SJSA1 (cell line): Measurements from ENCODE around the gene RTN1. TPM values are rescaled to one million over a fixed set of nuclear protein-coding genes. Genes with fewer than 3 reads are reported as not detected.

ENCODE experiments used
- DNase-seq, 2 experiments: peaks; one replicate each; pipeline ENCODE4 v3.0.0-alpha.2; 2015 to 2020; ENCODE audit warnings: low spot score in 2 of 2, low read depth in 1 of 2
- H3K27ac ChIP-seq: fragments of 250-450 bp; sonication (Bioruptor Pico); 2 replicates; pipeline ENCODE4 v1.5.1; 2020; ENCODE audit warnings: mild to moderate bottlenecking, moderate library complexity
- H3K27me3 ChIP-seq: fragments of 250-450 bp; sonication (Bioruptor Pico); replicated peaks from 2 replicates; pipeline ENCODE4 v1.5.1; 2020; ENCODE audit warnings: mild to moderate bottlenecking, moderate library complexity
- H3K36me3 ChIP-seq: fragments of 250-450 bp; sonication (Bioruptor Pico); 2 replicates; pipeline ENCODE4 v1.5.1; 2020; ENCODE audit warnings: mild to moderate bottlenecking
- H3K4me1 ChIP-seq: fragments of 250-450 bp; sonication (Bioruptor Pico); replicated peaks from 2 replicates; pipeline ENCODE4 v1.6.1; 2021; ENCODE audit warnings: mild to moderate bottlenecking
- H3K4me3 ChIP-seq: fragments of 250-450 bp; sonication (Bioruptor Pico); 2 replicates; pipeline ENCODE4 v1.5.1; 2020; ENCODE audit warnings: mild to moderate bottlenecking
- H3K9me3 ChIP-seq: fragments of 250-450 bp; sonication (Bioruptor Pico); replicated peaks from 2 replicates; pipeline ENCODE4 v1.5.1; 2020; ENCODE audit warnings: mild to moderate bottlenecking
- total RNA-seq: library from RNA; depleted of rRNA; stranded (reverse); fragments of >200 nt; shearing (Covaris generic); gene quantifications from 2 replicates; pipeline ENCODE4 v1.2.3, GENCODE V29; 2014; rRNA removed

RTN1 gene
- total RNA-seq, result 0.18 TPM in 1 of 2 replicates, not detected in the other

GRCh38 chr14:59870277-59871165 lies at the start of gene RTN1:
TSS of gene RTN1 (minus strand) at chr14:59870776. CDS start at chr14:59870630, 146 bp downstream.
- peaks cover 10% of the 10 kb centered on the region for H3K4me1 ChIP-seq
- peak within 1 kb of the TSS; percentile 39 for H3K4me3 ChIP-seq
- no peak within 1 kb of the TSS for H3K27ac ChIP-seq
- peak; percentile 33 to 48 for DNase-seq
- H3K9me3 ChIP-seq, result no peaks in the 10 kb centered on the region
- peaks cover 37% of the 10 kb centered on the region for H3K27me3 ChIP-seq
- H3K36me3 ChIP-seq, result no peaks in the 10 kb centered on the region

- Histone ChIP-seq H3K9me3 (no peaks in the 10 kb centered on the region), H3K4me1 (no peaks in the 10 kb centered on the region; the same call in 1 of the 2 replicates)
These were observed 49.8 kb upstream of the RTN1 start for GRCh38 chr14:59920378-59920683.

GRCh38 chr14:59919570-59920377 lies 49.2 kb upstream of the RTN1 start, which contains the start of gene LRRC9:
TSS of gene LRRC9 (plus strand) at chr14:59920144.
- H3K4me1 ChIP-seq, result no peaks in the 10 kb centered on the region; the same call in 1 of the 2 replicates
- H3K27me3 ChIP-seq, result peaks cover 27% of the 10 kb centered on the region
- no peak for DNase-seq
- H3K4me3 ChIP-seq, result no peak within 1 kb of the TSS
- no peak within 1 kb of the TSS for H3K27ac ChIP-seq
- no peaks in the 10 kb centered on the region for H3K9me3 ChIP-seq
- H3K36me3 ChIP-seq, result no peaks in the 10 kb centered on the region

More at GRCh38 chr14:59920378-59920683, 49.8 kb upstream of the RTN1 start:
- Histone ChIP-seq H3K4me3 (no peak overlapping the region), H3K27ac (no peak overlapping the region), H3K36me3 (no peaks in the 10 kb centered on the region), H3K27me3 (peaks cover 27% of the 10 kb centered on the region)
- no peak for DNase-seq

- no peaks in the 10 kb centered on the region; the same call in 1 of the 2 replicates for H3K4me1 ChIP-seq
- no peak overlapping the region for H3K27ac ChIP-seq
- DNase-seq, result peak in 1 of 2 experiments; percentile 7
- no peaks in the 10 kb centered on the region for H3K9me3 ChIP-seq
- H3K4me3 ChIP-seq, result no peak overlapping the region
- no peaks in the 10 kb centered on the region for H3K36me3 ChIP-seq
- H3K27me3 ChIP-seq, result peaks cover 27% of the 10 kb centered on the region
These were observed 48.4 kb upstream of the RTN1 start for GRCh38 chr14:59918824-59919569.

- no peaks in the 10 kb centered on the region for H3K4me1 ChIP-seq
- no peak overlapping the region for H3K27ac ChIP-seq
- no peaks in the 10 kb centered on the region for H3K9me3 ChIP-seq
- DNase-seq, result no peak
- H3K36me3 ChIP-seq, result no peaks in the 10 kb centered on the region
- H3K4me3 ChIP-seq, result no peak overlapping the region
- H3K27me3 ChIP-seq, result peaks cover 3% of the 10 kb centered on the region; the same call in 1 of the 2 replicates
These were observed 42.6 kb upstream of the RTN1 start for GRCh38 chr14:59913187-59913586.

GRCh38 chr14:59912443-59912842 lies 41.9 kb upstream of the RTN1 start:
- H3K27me3 ChIP-seq, result no peaks in the 10 kb centered on the region

GRCh38 chr14:59905188-59905587 lies 34.6 kb upstream of the RTN1 start:
- Histone ChIP-seq H3K27ac (no peak overlapping the region), H3K27me3 (no peaks in the 10 kb centered on the region), H3K4me3 (no peak overlapping the region), H3K4me1 (no peaks in the 10 kb centered on the region), H3K36me3 (no peaks in the 10 kb centered on the region), H3K9me3 (no peaks in the 10 kb centered on the region)
- DNase-seq, result no peak

More at GRCh38 chr14:59912443-59912842, 41.9 kb upstream of the RTN1 start:
- H3K4me1 ChIP-seq, result no peaks in the 10 kb centered on the region
- H3K9me3 ChIP-seq, result no peaks in the 10 kb centered on the region
- DNase-seq, result no peak
- no peak overlapping the region for H3K27ac ChIP-seq
- H3K36me3 ChIP-seq, result no peaks in the 10 kb centered on the region
- H3K4me3 ChIP-seq, result no peak overlapping the region

GRCh38 chr14:59904184-59904583 lies 33.6 kb upstream of the RTN1 start:
- Histone ChIP-seq H3K4me1 (no peaks in the 10 kb centered on the region), H3K36me3 (no peaks in the 10 kb centered on the region), H3K9me3 (no peaks in the 10 kb centered on the region), H3K27me3 (no peaks in the 10 kb centered on the region), H3K4me3 (no peak overlapping the region), H3K27ac (no peak overlapping the region)
- DNase-seq, result no peak

- Histone ChIP-seq H3K9me3 (no peaks in the 10 kb centered on the region), H3K4me1 (no peaks in the 10 kb centered on the region), H3K27me3 (no peaks in the 10 kb centered on the region), H3K4me3 (no peak overlapping the region), H3K36me3 (no peaks in the 10 kb centered on the region), H3K27ac (no peak overlapping the region)
- DNase-seq, result no peak
These were observed 30.0 kb upstream of the RTN1 start for GRCh38 chr14:59900556-59900955.

GRCh38 chr14:59897757-59898383 lies 27.3 kb upstream of the RTN1 start:
- H3K27ac ChIP-seq, result no peak overlapping the region
- H3K9me3 ChIP-seq, result no peaks in the 10 kb centered on the region
- no peak overlapping the region for H3K4me3 ChIP-seq
- no peaks in the 10 kb centered on the region for H3K4me1 ChIP-seq
- H3K27me3 ChIP-seq, result no peaks in the 10 kb centered on the region
- DNase-seq, result no peak
- no peaks in the 10 kb centered on the region for H3K36me3 ChIP-seq

- no peak for DNase-seq
- Histone ChIP-seq H3K4me3 (no peak overlapping the region), H3K9me3 (no peaks in the 10 kb centered on the region), H3K36me3 (no peaks in the 10 kb centered on the region), H3K4me1 (no peaks in the 10 kb centered on the region), H3K27me3 (no peaks in the 10 kb centered on the region), H3K27ac (no peak overlapping the region)
These were observed 25.1 kb upstream of the RTN1 start for GRCh38 chr14:59895721-59896120.

- H3K27ac ChIP-seq, result no peak overlapping the region
- H3K9me3 ChIP-seq, result no peaks in the 10 kb centered on the region
- no peak for DNase-seq
- H3K27me3 ChIP-seq, result no peaks in the 10 kb centered on the region
- no peaks in the 10 kb centered on the region for H3K4me1 ChIP-seq
- no peaks in the 10 kb centered on the region for H3K36me3 ChIP-seq
- H3K4me3 ChIP-seq, result no peak overlapping the region
These were observed 20.1 kb upstream of the RTN1 start for GRCh38 chr14:59890676-59891075.

GRCh38 chr14:59882957-59883356 lies 12.4 kb upstream of the RTN1 start:
- Histone ChIP-seq H3K4me3 (no peak overlapping the region), H3K36me3 (no peaks in the 10 kb centered on the region), H3K9me3 (no peaks in the 10 kb centered on the region), H3K27me3 (no peaks in the 10 kb centered on the region), H3K4me1 (no peaks in the 10 kb centered on the region), H3K27ac (no peak overlapping the region)
- DNase-seq, result no peak
